KOPT-K1 (cell line): Measurements from ENCODE around the gene C5orf58.
A peak's percentile ranks its signal among the peaks of the same experiment; 100 is the strongest.

ENCODE experiments used
- H3K27ac ChIP-seq: fragments of 200-600 bp; sonication (generic); 2 replicates; pipeline ENCODE4 v1.5.1; 2016; ENCODE audit warnings: antibody characterized with exemption, mild to moderate bottlenecking, low read depth, low read length; ENCODE audit not compliant: poor library complexity, severe bottlenecking
- H3K36me3 ChIP-seq: fragments of 200-600 bp; sonication (generic); 2 replicates; pipeline ENCODE4 v1.5.1; 2017; ENCODE audit warnings: antibody characterized with exemption, mild to moderate bottlenecking, low read length, moderate library complexity; ENCODE audit not compliant: insufficient read depth
- H3K9me3 ChIP-seq: fragments of 200-600 bp; sonication (generic); 2 replicates; pipeline ENCODE4 v1.5.1; 2017; ENCODE audit warnings: antibody characterized with exemption, low read length, mild to moderate bottlenecking; ENCODE audit not compliant: insufficient read depth, poor library complexity, severe bottlenecking

The C5orf58 gene

DNA sequence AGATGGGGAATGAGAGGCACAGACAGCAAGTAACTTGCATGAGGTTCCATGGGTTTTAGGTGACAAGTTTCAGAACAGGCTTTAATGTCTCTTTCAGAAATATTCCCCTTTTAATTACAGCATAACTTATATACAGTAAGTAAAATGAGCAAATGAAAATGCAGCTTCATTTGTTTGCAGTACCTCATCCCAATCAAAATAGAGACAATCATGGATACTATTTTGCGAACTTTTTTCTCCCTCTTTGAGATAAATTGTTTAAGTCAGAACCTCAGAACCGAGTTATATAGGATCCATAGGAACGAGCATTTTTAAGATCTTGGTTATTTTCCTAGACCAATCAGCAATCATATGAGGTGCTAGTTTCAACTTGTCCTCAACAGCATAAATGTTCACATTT, 61.3 kb downstream of the C5orf58 start:
- Histone ChIP-seq H3K36me3 (peaks cover 75% of the 10 kb centered on the region), H3K27ac (peak overlapping the region; percentile 98)

DNA sequence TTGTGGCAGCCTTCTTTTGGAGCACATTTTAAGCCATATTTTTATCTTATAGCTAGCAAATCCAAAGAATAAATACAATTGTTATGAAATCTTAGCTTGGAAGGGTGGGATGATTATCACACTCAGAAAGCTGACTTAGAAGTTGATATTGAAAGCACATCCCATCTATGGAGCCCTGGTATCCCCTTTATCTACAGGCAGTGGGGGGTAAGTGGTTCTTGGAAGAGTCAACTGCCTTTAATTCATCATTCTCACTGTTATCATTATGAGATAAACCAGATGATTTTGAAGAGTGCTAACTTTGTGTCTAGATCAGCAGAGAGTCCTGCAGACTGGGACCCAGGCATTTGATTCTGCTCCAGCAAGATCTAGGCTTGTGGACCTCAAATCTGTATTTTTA, 61.8 kb downstream of the C5orf58 start:
- peaks cover 70% of the 10 kb centered on the region for H3K36me3 ChIP-seq
- H3K27ac ChIP-seq: peak overlapping the region; percentile 98
- H3K9me3 ChIP-seq: no peaks in the 10 kb centered on the region

More for the DNA sequence above, 61.3 kb downstream of the C5orf58 start:
- H3K9me3 ChIP-seq: no peaks in the 10 kb centered on the region
